Neuronal stem cell (in vitro differentiated cells): ENCODE results near the gene MUC6.

Experiments
- DNase-seq: peaks from one replicate; pipeline ENCODE4 v3.0.0-alpha.2; 2013; ENCODE audit warnings: low spot score
- H2AFZ ChIP-seq: one replicate; pipeline ENCODE4 v1.6.1; 2013; ENCODE audit warnings: mild to moderate bottlenecking, low read length, inconsistent platforms
- H2AK5ac ChIP-seq: 2 replicates; pipeline ENCODE4 v1.6.1; 2013; ENCODE audit warnings: low read depth, mild to moderate bottlenecking, inconsistent platforms, low read length, moderate library complexity, mixed read lengths
- H2BK120ac ChIP-seq: 2 replicates; pipeline ENCODE4 v1.6.1; 2013; ENCODE audit warnings: low read depth, mild to moderate bottlenecking, inconsistent platforms, low read length, moderate library complexity, mixed read lengths
- H2BK12ac ChIP-seq: one replicate; pipeline ENCODE4 v1.6.1; 2013; ENCODE audit warnings: low read length, inconsistent platforms
- H2BK15ac ChIP-seq: 2 replicates; pipeline ENCODE4 v1.6.1; 2013; ENCODE audit warnings: mild to moderate bottlenecking, low read length, inconsistent platforms, mixed read lengths
- H2BK5ac ChIP-seq: one replicate; pipeline ENCODE4 v1.6.1; 2013; ENCODE audit warnings: inconsistent platforms, mild to moderate bottlenecking, low read length, moderate library complexity
- H3K14ac ChIP-seq: one replicate; pipeline ENCODE4 v1.6.1; 2013; ENCODE audit warnings: low read length, inconsistent platforms
- H3K18ac ChIP-seq: 2 replicates; pipeline ENCODE4 v1.6.1; 2013; ENCODE audit warnings: low read length, inconsistent platforms
- H3K23ac ChIP-seq: 2 replicates; pipeline ENCODE4 v1.6.1; 2013; ENCODE audit warnings: low read depth, mild to moderate bottlenecking, mixed read lengths, low read length, inconsistent platforms; ENCODE audit not compliant: poor library complexity
- H3K27ac ChIP-seq: replicated peaks from 3 replicates; pipeline ENCODE4 v1.5.1; 2013; ENCODE audit warnings: low read length, inconsistent platforms
- H3K27me3 ChIP-seq, 3 experiments: 2 replicates each; pipeline ENCODE4 v1.6.1; 2013; ENCODE audit warnings: low read length in 3 of 3, mild to moderate bottlenecking in 2 of 3, inconsistent platforms in 1 of 3, low read depth in 1 of 3, mixed read lengths in 1 of 3, moderate library complexity in 1 of 3; ENCODE audit not compliant: control insufficient read depth in 3 of 3, insufficient read depth in 3 of 3
- H3K36me3 ChIP-seq, 2 donors: replicated peaks in 1 of 2; 2 replicates each; pipeline ENCODE4 v1.6.1; 2013; ENCODE audit warnings: low read length in 2 of 2; ENCODE audit not compliant: control insufficient read depth in 2 of 2, insufficient read depth in 2 of 2
- H3K4ac ChIP-seq: 2 replicates; pipeline ENCODE4 v1.6.1; 2013; ENCODE audit warnings: inconsistent platforms, mild to moderate bottlenecking, low read length, moderate library complexity
- H3K4me1 ChIP-seq, 2 donors: 1 replicate in 1 of 2; 2 replicates in 1 of 2; pipeline ENCODE4 v1.6.1; 2013; ENCODE audit warnings: low read length in 2 of 2, low read depth in 1 of 2; ENCODE audit not compliant: control insufficient read depth in 2 of 2, insufficient read depth in 1 of 2
- H3K4me2 ChIP-seq: one replicate; pipeline ENCODE4 v1.6.1; 2013; ENCODE audit warnings: mild to moderate bottlenecking, low read length, inconsistent platforms; ENCODE audit not compliant: insufficient read depth, poor library complexity, severe bottlenecking
- H3K4me3 ChIP-seq, 2 donors: 2 replicates each; pipeline ENCODE4 v1.5.1; 2013; ENCODE audit warnings: low read length in 2 of 2, mild to moderate bottlenecking in 2 of 2, inconsistent platforms in 1 of 2, moderate library complexity in 1 of 2
- H3K79me1 ChIP-seq: one replicate; pipeline ENCODE4 v1.6.1; 2013; ENCODE audit warnings: low read depth, mild to moderate bottlenecking, inconsistent platforms, low read length, moderate library complexity
- H3K9ac ChIP-seq: one replicate; pipeline ENCODE4 v1.6.1; 2013; ENCODE audit warnings: mild to moderate bottlenecking, low read depth, low read length, inconsistent platforms; ENCODE audit not compliant: poor library complexity
- H3K9me3 ChIP-seq, 2 donors: replicated peaks in 1 of 2; 2 replicates each; pipeline versions ENCODE3 to v1.6.1; 2013; ENCODE audit warnings: low read length in 2 of 2, mild to moderate bottlenecking in 2 of 2, inconsistent platforms in 1 of 2, low read depth in 1 of 2, mixed read lengths in 1 of 2, moderate library complexity in 1 of 2; ENCODE audit not compliant: control insufficient read depth in 2 of 2, insufficient read depth in 1 of 2
- H4K8ac ChIP-seq: one replicate; pipeline ENCODE4 v1.6.1; 2013; ENCODE audit warnings: low read depth, mild to moderate bottlenecking, inconsistent platforms, low read length, moderate library complexity
- H4K91ac ChIP-seq: one replicate; pipeline ENCODE4 v1.6.1; 2013; ENCODE audit warnings: low read length, low read depth, mild to moderate bottlenecking, inconsistent platforms; ENCODE audit not compliant: poor library complexity
- WGBS, 2 donors: extraction: QIAGEN DNeasy Blood & Tissue Kit; methylation state at CpG; one replicate each; pipeline ENCODE4 v1.1.7; 2013; ENCODE audit warnings: missing lambda C conversion rate in 2 of 2, mixed read lengths in 1 of 2; ENCODE audit not compliant: insufficient read length in 2 of 2, insufficient replicate concordance in 1 of 2; ENCODE audit errors: extremely low coverage in 2 of 2; 5-methylcytosine and 5-hydroxymethylcytosine counted together

Gene MUC6

GRCh38 chr11:991711-992307, 44.7 kb downstream of the MUC6 start:
- DNase-seq = no peak
- no peak overlapping the region for H3K4ac ChIP-seq
- H3K27ac ChIP-seq = no peak overlapping the region
- H3K18ac ChIP-seq = no peak overlapping the region
- H3K79me1 ChIP-seq = peaks cover 11% of the 10 kb centered on the region
- no peak overlapping the region for H2BK12ac ChIP-seq
- H2BK5ac ChIP-seq = peak overlapping the region; percentile 42
- H4K8ac ChIP-seq = no peak overlapping the region
- H2AFZ ChIP-seq = no peak overlapping the region
- H3K27me3 ChIP-seq = no peaks in the 10 kb centered on the region
- peaks cover 3 to 7% of the 10 kb centered on the region in 2 donors for H3K4me1 ChIP-seq
- peak overlapping the region; percentile 16 for H3K9ac ChIP-seq
- no CpG with 5 or more reads among the region's 24 CpGs for WGBS, 2 donors
- no peak overlapping the region for H2BK15ac ChIP-seq
- no peak overlapping the region for H3K4me2 ChIP-seq
- H4K91ac ChIP-seq = no peak overlapping the region
- no peak overlapping the region for H3K4me3 ChIP-seq
- no peak overlapping the region for H2AK5ac ChIP-seq
- no peak overlapping the region for H2BK120ac ChIP-seq
- H3K23ac ChIP-seq = no peak overlapping the region
- no peak overlapping the region for H3K14ac ChIP-seq
- H3K36me3 ChIP-seq = peaks cover 47 to 75% of the 10 kb centered on the region in 2 donors
- H3K9me3 ChIP-seq = no peaks in the 10 kb centered on the region

DNA sequence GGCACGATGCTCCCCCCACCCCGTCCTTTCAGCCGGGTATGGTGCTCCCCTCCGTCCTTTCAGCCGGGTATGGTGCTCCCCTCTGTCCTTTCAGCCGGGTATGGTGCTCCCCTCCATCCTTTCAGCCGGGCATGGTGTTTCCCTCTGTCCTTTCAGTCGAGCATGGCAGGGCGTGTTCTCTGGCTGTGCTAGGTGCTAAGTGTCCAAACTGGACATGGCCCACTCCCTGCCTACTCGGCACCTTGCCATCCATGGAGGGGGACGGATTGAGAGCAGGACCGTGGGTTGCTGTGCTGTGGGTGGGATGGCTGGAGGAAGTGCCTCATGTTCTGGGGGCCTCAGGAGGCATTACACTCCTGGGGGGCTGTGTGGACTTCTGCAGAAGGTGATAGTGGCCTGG, 45.5 kb downstream of the MUC6 start:
- no peak for DNase-seq
- no peak overlapping the region for H4K8ac ChIP-seq
- peak overlapping the region; percentile 5 for H3K14ac ChIP-seq
- peak overlapping the region; percentile 52 for H3K23ac ChIP-seq
- no peak overlapping the region for H3K4ac ChIP-seq
- H3K4me3 ChIP-seq = no peak overlapping the region
- peak overlapping the region; percentile 42 for H2BK5ac ChIP-seq
- no peak overlapping the region for H2AFZ ChIP-seq
- H3K9ac ChIP-seq = peak overlapping the region; percentile 63
- H4K91ac ChIP-seq = no peak overlapping the region
- H3K18ac ChIP-seq = no peak overlapping the region
- H2BK12ac ChIP-seq = no peak overlapping the region
- no peak overlapping the region for H2AK5ac ChIP-seq
- H3K36me3 ChIP-seq = peaks cover 53 to 78% of the 10 kb centered on the region in 2 donors
- peaks cover 15% of the 10 kb centered on the region for H3K79me1 ChIP-seq
- H2BK120ac ChIP-seq = no peak overlapping the region
- no peaks in the 10 kb centered on the region for H3K27me3 ChIP-seq
- no peak overlapping the region for H3K4me2 ChIP-seq
- no peaks in the 10 kb centered on the region for H3K9me3 ChIP-seq
- no CpG with 5 or more reads among the region's 12 CpGs for WGBS, 2 donors
- no peak overlapping the region for H3K27ac ChIP-seq
- peaks cover 3 to 4% of the 10 kb centered on the region in 2 donors for H3K4me1 ChIP-seq
- H2BK15ac ChIP-seq = no peak overlapping the region

- peaks cover 15% of the 10 kb centered on the region for H3K79me1 ChIP-seq
- H2BK120ac ChIP-seq = no peak overlapping the region
- H2AK5ac ChIP-seq = no peak overlapping the region
- no peak for DNase-seq
- H3K4ac ChIP-seq = no peak overlapping the region
- WGBS, 2 donors = no CpG with 5 or more reads among the region's 10 CpGs
- no peak overlapping the region for H3K23ac ChIP-seq
- no peak overlapping the region for H3K9ac ChIP-seq
- H2BK12ac ChIP-seq = no peak overlapping the region
- H3K4me3 ChIP-seq = peak overlapping the region in 1 of 2 donors; percentile 43
- H2AFZ ChIP-seq = no peak overlapping the region
- H2BK15ac ChIP-seq = no peak overlapping the region
- peak overlapping the region; percentile 48 for H4K8ac ChIP-seq
- no peaks in the 10 kb centered on the region for H3K4me1 ChIP-seq
- H3K36me3 ChIP-seq = peaks cover 61 to 85% of the 10 kb centered on the region in 2 donors
- H3K27me3 ChIP-seq = no peaks in the 10 kb centered on the region
- no peak overlapping the region for H3K18ac ChIP-seq
- H4K91ac ChIP-seq = no peak overlapping the region
- H2BK5ac ChIP-seq = no peak overlapping the region
- no peak overlapping the region for H3K14ac ChIP-seq
- H3K27ac ChIP-seq = no peak overlapping the region
- no peaks in the 10 kb centered on the region for H3K9me3 ChIP-seq
- H3K4me2 ChIP-seq = no peak overlapping the region
Measured at GRCh38 chr11:990101-990500, 46.4 kb downstream of the MUC6 start.

- no peak overlapping the region for H3K14ac ChIP-seq
- H3K4me3 ChIP-seq = no peak overlapping the region
- H4K91ac ChIP-seq = no peak overlapping the region
- no peak overlapping the region for H3K18ac ChIP-seq
- no peak overlapping the region for H2BK120ac ChIP-seq
- H3K9ac ChIP-seq = peak overlapping the region; percentile 3
- H3K36me3 ChIP-seq = peaks cover 63 to 86% of the 10 kb centered on the region in 2 donors
- no peak overlapping the region for H3K4me2 ChIP-seq
- no peaks in the 10 kb centered on the region for H3K9me3 ChIP-seq
- no CpG with 5 or more reads among the region's 15 CpGs for WGBS, 2 donors
- no peak overlapping the region for H2AK5ac ChIP-seq
- H3K79me1 ChIP-seq = peaks cover 17% of the 10 kb centered on the region
- H3K27ac ChIP-seq = no peak overlapping the region
- no peak overlapping the region for H2AFZ ChIP-seq
- no peak overlapping the region for H3K4ac ChIP-seq
- no peaks in the 10 kb centered on the region for H3K4me1 ChIP-seq
- H2BK15ac ChIP-seq = no peak overlapping the region
- DNase-seq = no peak
- H4K8ac ChIP-seq = no peak overlapping the region
- no peak overlapping the region for H3K23ac ChIP-seq
- H3K27me3 ChIP-seq = no peaks in the 10 kb centered on the region
- H2BK5ac ChIP-seq = peak overlapping the region; percentile 87
- no peak overlapping the region for H2BK12ac ChIP-seq
Measured at GRCh38 chr11:987671-988070, 48.8 kb downstream of the MUC6 start.
